ENCODE measurements around the gene SSUH2.

The SSUH2 gene

DNA sequence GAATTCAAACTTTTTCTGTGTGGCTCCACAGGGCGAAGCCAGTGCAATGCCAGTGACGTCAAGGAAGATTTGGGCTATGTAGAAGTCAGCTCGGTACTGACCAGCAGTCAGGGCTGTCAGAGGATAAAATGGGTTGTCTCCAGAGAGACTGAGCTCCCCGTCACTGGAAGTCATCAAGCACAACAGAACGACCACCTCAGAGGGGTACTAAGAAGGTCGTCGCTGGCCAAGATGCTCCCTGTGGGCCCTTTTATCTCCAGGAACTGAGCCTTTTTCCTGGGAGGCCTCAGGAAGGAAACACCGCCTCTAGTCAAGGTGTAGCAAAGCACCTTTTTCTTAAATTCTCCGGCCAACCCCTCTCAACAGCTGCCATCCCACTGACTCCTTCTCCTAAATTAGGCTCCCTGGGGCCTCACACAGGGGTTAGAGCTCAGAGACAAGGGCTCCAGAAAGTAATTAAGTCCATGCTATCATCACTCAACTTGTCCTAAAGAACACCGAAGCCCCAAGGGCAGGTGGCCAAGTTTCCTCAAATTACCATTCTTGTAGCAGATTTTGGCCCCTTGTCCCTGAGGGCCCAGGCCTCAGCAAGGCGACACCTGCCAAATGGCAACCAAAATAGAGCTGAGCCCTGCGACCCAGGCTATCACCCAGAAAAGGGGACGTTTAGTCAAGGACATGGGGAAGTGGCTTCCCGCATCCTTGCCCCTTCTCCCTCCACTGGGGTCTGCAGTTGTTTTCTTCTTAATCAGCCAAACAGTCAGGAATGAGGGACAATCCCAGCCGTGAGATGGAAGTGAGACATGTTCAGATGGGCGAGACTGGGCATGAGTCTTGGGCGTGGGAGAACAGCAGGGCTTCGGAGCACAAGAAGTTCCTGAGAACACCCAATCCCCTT is 48.0 kb downstream of the SSUH2 start:
- H3K4me2 ChIP-seq (ENCODE audit: low read length), result no peak overlapping the region
- H2AFZ ChIP-seq, result no peak overlapping the region
- no peak overlapping the region for H3K4me3 ChIP-seq (ENCODE audit: low read depth, low read length)
- H3K36me3 ChIP-seq (ENCODE audit: control insufficient read depth, insufficient read depth, low read length), result no peaks in the 10 kb centered on the region
- H3K79me2 ChIP-seq, result no peaks in the 10 kb centered on the region
- TF ChIP-seq, protein P1, sequence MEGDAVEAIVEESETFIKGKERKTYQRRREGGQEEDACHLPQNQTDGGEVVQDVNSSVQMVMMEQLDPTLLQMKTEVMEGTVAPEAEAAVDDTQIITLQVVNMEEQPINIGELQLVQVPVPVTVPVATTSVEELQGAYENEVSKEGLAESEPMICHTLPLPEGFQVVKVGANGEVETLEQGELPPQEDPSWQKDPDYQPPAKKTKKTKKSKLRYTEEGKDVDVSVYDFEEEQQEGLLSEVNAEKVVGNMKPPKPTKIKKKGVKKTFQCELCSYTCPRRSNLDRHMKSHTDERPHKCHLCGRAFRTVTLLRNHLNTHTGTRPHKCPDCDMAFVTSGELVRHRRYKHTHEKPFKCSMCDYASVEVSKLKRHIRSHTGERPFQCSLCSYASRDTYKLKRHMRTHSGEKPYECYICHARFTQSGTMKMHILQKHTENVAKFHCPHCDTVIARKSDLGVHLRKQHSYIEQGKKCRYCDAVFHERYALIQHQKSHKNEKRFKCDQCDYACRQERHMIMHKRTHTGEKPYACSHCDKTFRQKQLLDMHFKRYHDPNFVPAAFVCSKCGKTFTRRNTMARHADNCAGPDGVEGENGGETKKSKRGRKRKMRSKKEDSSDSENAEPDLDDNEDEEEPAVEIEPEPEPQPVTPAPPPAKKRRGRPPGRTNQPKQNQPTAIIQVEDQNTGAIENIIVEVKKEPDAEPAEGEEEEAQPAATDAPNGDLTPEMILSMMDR (IDR thresholded peaks at IDR 0.05), result no peak
- no peaks in the 10 kb centered on the region for H3K4me1 ChIP-seq
- H3K27ac ChIP-seq, result no peak overlapping the region
- no peaks in the 10 kb centered on the region for H3K27me3 ChIP-seq (ENCODE audit: control insufficient read depth, insufficient read depth, low read length)
- H3K9me3 ChIP-seq (ENCODE audit: control insufficient read depth, low read length), result no peaks in the 10 kb centered on the region
- H3K9ac ChIP-seq, result no peak overlapping the region

DNA sequence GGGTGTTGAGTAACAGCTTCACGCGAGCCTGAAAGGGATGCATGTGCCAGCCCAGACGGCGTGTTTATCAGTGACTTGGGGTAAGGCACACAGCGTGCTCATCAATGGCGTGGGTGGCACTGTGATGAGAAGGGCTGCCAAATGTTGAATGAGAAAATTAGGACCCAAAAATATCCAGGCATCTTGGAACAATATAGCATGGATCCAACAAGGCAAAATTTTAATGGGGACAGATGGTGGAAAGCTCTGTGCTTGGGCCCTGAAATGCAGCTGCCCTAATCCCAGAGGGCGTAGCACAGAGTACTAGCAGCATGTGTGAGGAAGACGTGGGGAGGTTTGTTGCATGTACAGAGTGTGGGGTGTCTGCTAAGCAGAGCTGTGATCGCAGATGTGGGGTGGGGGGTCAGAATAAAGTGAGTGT is 48.9 kb downstream of the SSUH2 start:
- Histone ChIP-seq H3K27me3 (ENCODE audit: control insufficient read depth, insufficient read depth, low read length) (no peaks in the 10 kb centered on the region), H3K4me3 (ENCODE audit: low read depth, low read length) (no peak overlapping the region), H3K9ac (no peak overlapping the region), H3K36me3 (ENCODE audit: control insufficient read depth, insufficient read depth, low read length) (no peaks in the 10 kb centered on the region), H3K79me2 (no peaks in the 10 kb centered on the region), H2AFZ (no peak overlapping the region), H3K9me3 (ENCODE audit: control insufficient read depth, low read length) (no peaks in the 10 kb centered on the region), H3K4me1 (no peaks in the 10 kb centered on the region), H3K27ac (no peak overlapping the region), H3K4me2 (ENCODE audit: low read length) (no peak overlapping the region)
- TF ChIP-seq, protein P1 (IDR thresholded peaks at IDR 0.05), result no peak

DNA sequence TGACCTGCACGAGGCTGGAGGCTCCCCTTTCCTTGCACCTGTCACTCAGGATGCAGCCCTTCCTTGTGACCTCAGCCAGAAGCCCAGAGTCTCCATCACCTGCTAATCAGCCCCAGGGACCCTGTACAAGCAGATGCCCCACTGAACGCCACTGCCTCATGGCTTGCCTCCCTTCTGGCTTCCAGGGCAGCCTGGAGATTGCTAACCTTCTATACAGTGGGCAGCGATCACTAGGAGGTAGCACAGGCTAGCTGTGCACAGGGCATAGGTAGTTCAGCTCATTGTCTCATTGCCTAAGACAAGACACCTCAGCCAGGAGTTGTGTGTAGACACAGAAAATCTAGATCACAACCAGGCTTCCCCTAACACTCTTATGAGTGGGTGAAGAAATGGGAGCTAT is 49.3 kb downstream of the SSUH2 start:
- H3K27ac ChIP-seq, result no peak overlapping the region
- H3K4me3 ChIP-seq (ENCODE audit: low read depth, low read length), result no peak overlapping the region
- H3K4me2 ChIP-seq (ENCODE audit: low read length), result no peak overlapping the region
- H2AFZ ChIP-seq, result no peak overlapping the region
- no peaks in the 10 kb centered on the region for H3K9me3 ChIP-seq (ENCODE audit: control insufficient read depth, low read length)
- no peaks in the 10 kb centered on the region for H3K36me3 ChIP-seq (ENCODE audit: control insufficient read depth, insufficient read depth, low read length)
- no peaks in the 10 kb centered on the region for H3K4me1 ChIP-seq
- TF ChIP-seq, protein P1 (IDR thresholded peaks at IDR 0.05), result no peak
- no peaks in the 10 kb centered on the region for H3K79me2 ChIP-seq
- no peaks in the 10 kb centered on the region for H3K27me3 ChIP-seq (ENCODE audit: control insufficient read depth, insufficient read depth, low read length)
- no peak overlapping the region for H3K9ac ChIP-seq

DNA sequence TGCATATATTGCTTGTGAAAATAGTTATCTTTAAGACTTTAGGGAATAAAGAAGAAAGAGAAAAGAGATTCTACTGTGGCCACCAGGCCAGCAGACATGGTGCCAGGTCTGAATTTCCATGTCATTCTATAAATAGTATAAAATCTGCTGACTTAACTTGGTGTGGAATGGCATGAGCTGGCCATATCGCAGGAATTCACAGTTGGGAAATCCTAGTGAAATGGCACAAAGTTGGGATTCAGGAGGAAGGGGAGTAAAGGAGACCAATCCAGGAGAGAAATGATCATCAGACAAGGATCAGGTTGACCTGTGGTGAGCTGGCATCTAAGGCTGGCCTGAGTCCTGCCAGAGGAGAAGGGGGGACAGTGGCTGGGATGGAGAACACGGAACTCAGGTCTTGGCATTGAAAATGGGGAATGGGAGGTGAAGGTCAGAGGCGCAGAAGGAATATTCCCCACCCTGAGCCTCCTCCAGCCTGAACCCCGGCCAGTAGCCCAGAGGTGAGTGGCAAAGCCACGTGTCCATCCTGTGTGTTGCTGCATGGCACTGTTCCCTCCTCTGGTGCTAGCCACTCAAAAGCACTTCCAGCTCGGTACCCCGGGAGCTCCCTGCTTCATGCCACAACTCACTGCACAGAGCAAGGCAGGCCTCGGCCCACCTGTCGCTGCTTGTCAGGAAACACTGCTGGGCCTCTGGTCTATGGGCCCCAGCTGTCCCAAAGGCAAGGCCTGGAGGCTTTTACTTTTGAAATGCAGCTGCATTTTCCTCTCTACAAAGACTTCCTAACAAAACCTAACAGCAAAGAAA is 51.4 kb downstream of the SSUH2 start:
- Histone ChIP-seq H3K27me3 (ENCODE audit: control insufficient read depth, insufficient read depth, low read length) (no peaks in the 10 kb centered on the region), H3K9ac (no peak overlapping the region), H3K4me1 (no peaks in the 10 kb centered on the region), H3K27ac (no peak overlapping the region), H3K4me2 (ENCODE audit: low read length) (no peak overlapping the region), H3K4me3 (ENCODE audit: low read depth, low read length) (no peak overlapping the region), H3K36me3 (ENCODE audit: control insufficient read depth, insufficient read depth, low read length) (no peaks in the 10 kb centered on the region), H3K79me2 (no peaks in the 10 kb centered on the region), H3K9me3 (ENCODE audit: control insufficient read depth, low read length) (no peaks in the 10 kb centered on the region), H2AFZ (no peak overlapping the region)
- TF ChIP-seq, protein P1 (IDR thresholded peaks at IDR 0.05), result no peak
